Epidermal melanocyte (primary cell): Measurements from ENCODE around the gene CREB3L1.

Source experiments
- DNase-seq: peaks from one replicate; pipeline ENCODE4 v3.0.0; 2011; ENCODE audit warnings: low spot score; ENCODE audit not compliant: insufficient read length

CREB3L1 gene

GRCh38 chr11:46272816-46273427 lies 4.5 kb upstream of the CREB3L1 start:
- no peak for DNase-seq

- DNase-seq: no peak
Measured at GRCh38 chr11:46273511-46274205, 3.8 kb upstream of the CREB3L1 start.

- no peak for DNase-seq
Measured at GRCh38 chr11:46275964-46276641, 1.4 kb upstream of the CREB3L1 start.

GRCh38 chr11:46277313-46277621 lies 195 bp upstream of the CREB3L1 start:
- peak; percentile 78 for DNase-seq

GRCh38 chr11:46278387-46279125 lies 1.1 kb downstream of the CREB3L1 start:
- no peak for DNase-seq

- peak; percentile 57 for DNase-seq
Measured at GRCh38 chr11:46279126-46280099, 2.0 kb downstream of the CREB3L1 start.

GRCh38 chr11:46280706-46281105 lies 3.2 kb downstream of the CREB3L1 start:
- no peak for DNase-seq

- DNase-seq: no peak
Measured at GRCh38 chr11:46281371-46281831, 3.9 kb downstream of the CREB3L1 start.

GRCh38 chr11:46285173-46285572 lies 7.7 kb downstream of the CREB3L1 start:
- DNase-seq: no peak

- DNase-seq: no peak
Measured at GRCh38 chr11:46285594-46286033, 8.2 kb downstream of the CREB3L1 start.

GRCh38 chr11:46286789-46287188 lies 9.3 kb downstream of the CREB3L1 start:
- no peak for DNase-seq

GRCh38 chr11:46288451-46288850 lies 11.0 kb downstream of the CREB3L1 start:
- no peak for DNase-seq

- no peak for DNase-seq
Measured at GRCh38 chr11:46290011-46290410, 12.5 kb downstream of the CREB3L1 start.

GRCh38 chr11:46290598-46291309 lies 13.3 kb downstream of the CREB3L1 start:
- DNase-seq: peak; percentile 80

GRCh38 chr11:46291441-46292150 lies 14.1 kb downstream of the CREB3L1 start:
- DNase-seq: no peak

- DNase-seq: no peak
Measured at GRCh38 chr11:46293066-46293465, 15.6 kb downstream of the CREB3L1 start.

GRCh38 chr11:46293641-46294103 lies 16.2 kb downstream of the CREB3L1 start:
- no peak for DNase-seq

GRCh38 chr11:46294365-46295309 lies 17.2 kb downstream of the CREB3L1 start:
- DNase-seq: no peak
